T-cell (primary cell): ENCODE measurements around the gene CTDSPL. TPM values are rescaled to one million over a fixed set of nuclear protein-coding genes. Genes with fewer than 3 reads are reported as not detected.

ENCODE experiments used
- ATAC-seq, 4 experiments: fragments of 200-7000 bp in 3 of 4; fragments of 150-1000 bp in 1 of 4; cut with Tn5 transposase; replicated peaks in 1 of 4; 1 replicate in 3 of 4; 2 replicates in 1 of 4; pipeline ENCODE4 v1.10.0; 2021; ENCODE audit warnings: moderate library complexity in 3 of 4, mild to moderate bottlenecking in 2 of 4, moderate number of reproducible peaks in 1 of 4
- CTCF ChIA-PET, 2 donors: fragments of 300-600 bp; sonication (Branson Sonifier 250); formaldehyde crosslinking; loops; one replicate each; lab custom pipeline; 2022; ENCODE audit warnings: antibody characterized with exemption in 2 of 2; lab: Charles Lee
- POLR2A ChIA-PET, 2 donors: fragments of 300-600 bp; sonication (Branson Sonifier 250); formaldehyde crosslinking; loops; one replicate each; lab custom pipeline; 2022; ENCODE audit warnings: antibody characterized with exemption in 2 of 2; lab: Charles Lee
- DNase-seq, 35 experiments: peaks; one replicate each; pipeline versions ENCODE4 v3.0.0 to v3.0.0-alpha.2; 2013 to 2023
- H3K27ac ChIP-seq: one replicate; pipeline ENCODE4 v1.5.1; 2013; ENCODE audit warnings: low read length
- H3K27me3 ChIP-seq, 2 experiments: replicated peaks in 1 of 2; 1 replicate in 1 of 2; 2 replicates in 1 of 2; pipeline versions ENCODE4 v1.6.1 to v1.7.0; 2013; ENCODE audit warnings: low read length in 1 of 2, mixed read lengths in 1 of 2; ENCODE audit not compliant: control insufficient read depth in 2 of 2, insufficient read depth in 2 of 2; ENCODE audit errors: extremely low read depth in 1 of 2
- H3K36me3 ChIP-seq, 2 donors: 1 replicate in 1 of 2; 2 replicates in 1 of 2; pipeline versions ENCODE4 v1.6.1 to v1.7.0; 2013; ENCODE audit warnings: low read length in 1 of 2; ENCODE audit not compliant: control insufficient read depth in 2 of 2, insufficient read depth in 1 of 2; ENCODE audit errors: extremely low read depth in 1 of 2
- H3K4me1 ChIP-seq, 2 experiments: 1 replicate in 1 of 2; 2 replicates in 1 of 2; pipeline versions ENCODE4 v1.6.1 to v1.7.0; 2013; ENCODE audit warnings: low read length in 2 of 2, mixed read lengths in 1 of 2; ENCODE audit not compliant: insufficient read depth in 2 of 2, control insufficient read depth in 1 of 2; ENCODE audit errors: extremely low read depth in 1 of 2
- H3K4me3 ChIP-seq, 2 donors: 1 replicate in 1 of 2; 2 replicates in 1 of 2; pipeline versions ENCODE4 v1.5.1 to v1.7.0; 2013; ENCODE audit warnings: mild to moderate bottlenecking in 2 of 2, low read length in 1 of 2, moderate library complexity in 1 of 2; ENCODE audit not compliant: control insufficient read depth in 1 of 2; ENCODE audit errors: extremely low read depth in 1 of 2
- H3K9me3 ChIP-seq: 2 replicates; pipeline ENCODE4 v1.7.0; 2013
- H3K27ac Mint-ChIP-seq, 2 donors: one replicate each; pipeline ENCODE4 v1.8.0; 2020 to 2021; ENCODE audit warnings: mild to moderate bottlenecking in 2 of 2, mixed read lengths in 2 of 2
- H3K27me3 Mint-ChIP-seq, 2 donors: one replicate each; pipeline ENCODE4 v1.8.0; 2021 to 2022; ENCODE audit warnings: mixed read lengths in 2 of 2
- H3K36me3 Mint-ChIP-seq: one replicate; pipeline ENCODE4 v1.8.0; 2021; ENCODE audit warnings: mixed read lengths
- H3K4me1 Mint-ChIP-seq, 3 donors: one replicate each; pipeline ENCODE4 v1.8.0; 2020 to 2022; ENCODE audit warnings: mixed read lengths in 3 of 3, mild to moderate bottlenecking in 1 of 3
- H3K4me3 Mint-ChIP-seq, 3 donors: one replicate each; pipeline ENCODE4 v1.8.0; 2020 to 2022; ENCODE audit warnings: mild to moderate bottlenecking in 3 of 3, mixed read lengths in 3 of 3, moderate library complexity in 3 of 3
- H3K9me3 Mint-ChIP-seq, 3 donors: one replicate each; pipeline ENCODE4 v1.8.0; 2020 to 2022; ENCODE audit warnings: mixed read lengths in 3 of 3
- WGBS: methylation state at CpG from one replicate; pipeline ENCODE4 v1.1.5; 2013; ENCODE audit warnings: missing lambda C conversion rate; ENCODE audit not compliant: insufficient coverage; 5-methylcytosine and 5-hydroxymethylcytosine counted together
- total RNA-seq, 35 experiments: library from RNA in 6 of 35; stranded (reverse) in 6 of 35; fragments of 120-200 nt in 1 of 35; gene quantifications; one replicate each; pipeline versions ENCODE4 v1.2.1 to v1.2.4 and lab custom pipeline; 2013 to 2026

CTDSPL gene
- total RNA-seq, 5 donors from 2014 or later (not counting 1 experiment from before 2014, with no cell fraction given) = 0.54 to 2.5 (median 2.0) TPM

GRCh38 chr3:37993460-37993819 lies 131.8 kb downstream of the CTDSPL start:
- ATAC-seq (no peak), DNase-seq (no peak)
- Mint-ChIP-seq H3K27me3 (no peaks in the 10 kb centered on the region), H3K9me3 (no peaks in the 10 kb centered on the region), H3K4me1 (peaks cover 46 to 63% (median 47%) of the 10 kb centered on the region in 3 donors), H3K4me3 (peak overlapping the region; percentile 93), H3K36me3 (peaks cover 14% of the 10 kb centered on the region), H3K27ac (peak overlapping the region; percentile 94 to 98)
- H3K36me3 ChIP-seq = peaks cover 3 to 8% of the 10 kb centered on the region in 2 donors
- H3K4me1 ChIP-seq = peaks cover 28 to 46% of the 10 kb centered on the region in 2 experiments
- peak overlapping the region; percentile 80 for H3K27ac ChIP-seq
- H3K4me3 ChIP-seq = peak overlapping the region; percentile 61 to 88
- H3K9me3 ChIP-seq = no peaks in the 10 kb centered on the region
- WGBS = 86% methylated on average over 3 of the region's 6 CpGs
- ChIA-PET CTCF (no interaction called here), POLR2A (no interaction called here)
- H3K27me3 ChIP-seq = no peaks in the 10 kb centered on the region

GRCh38 chr3:37993820-37994638 lies 132.3 kb downstream of the CTDSPL start:
- POLR2A ChIA-PET = no interaction called here
- peak in 33 of 35 experiments; percentile 8 to 70 (median 34) for DNase-seq
- Mint-ChIP-seq H3K36me3 (peaks cover 14% of the 10 kb centered on the region), H3K27me3 (no peaks in the 10 kb centered on the region), H3K9me3 (no peaks in the 10 kb centered on the region), H3K27ac (peak overlapping the region; percentile 94 to 98), H3K4me1 (peaks cover 50 to 67% (median 51%) of the 10 kb centered on the region in 3 donors), H3K4me3 (peak overlapping the region; percentile 93)
- Histone ChIP-seq H3K27ac (peak overlapping the region; percentile 80), H3K36me3 (peaks cover 3 to 8% of the 10 kb centered on the region in 2 donors), H3K27me3 (no peaks in the 10 kb centered on the region), H3K9me3 (no peaks in the 10 kb centered on the region), H3K4me3 (peak overlapping the region; percentile 61 to 88), H3K4me1 (peaks cover 29 to 50% of the 10 kb centered on the region in 2 experiments)
- CTCF ChIA-PET = interaction anchor here in 1 of 2 donors (1.0 kb wide), 1 partner anchor 19 kb away, joined by 4 read pairs; no protein-coding TSS in a partner anchor
- ATAC-seq = peak; percentile 64 to 67 (median 66)
- whole genome bisulfite sequencing = 0% methylated on average over 37 of the region's 49 CpGs

- peaks cover 3 to 8% of the 10 kb centered on the region in 2 donors for H3K36me3 ChIP-seq
- H3K9me3 ChIP-seq = no peaks in the 10 kb centered on the region
- Mint-ChIP-seq H3K9me3 (no peaks in the 10 kb centered on the region), H3K27ac (peak overlapping the region; percentile 94 to 98), H3K4me3 (peak overlapping the region; percentile 93), H3K4me1 (peaks cover 55 to 67% (median 56%) of the 10 kb centered on the region in 3 donors), H3K36me3 (peaks cover 16% of the 10 kb centered on the region), H3K27me3 (no peaks in the 10 kb centered on the region)
- ChIA-PET POLR2A (no interaction called here), CTCF (interaction anchor here in 1 of 2 donors (1.0 kb wide), 1 partner anchor 20 kb away, joined by 4 read pairs; no protein-coding TSS in a partner anchor)
- peak overlapping the region; percentile 80 for H3K27ac ChIP-seq
- H3K4me3 ChIP-seq = peak overlapping the region; percentile 61 to 88
- no peaks in the 10 kb centered on the region for H3K27me3 ChIP-seq
- ATAC-seq (peak in 2 of 4 experiments; percentile 5), DNase-seq (no peak)
- WGBS = no CpG with 5 or more reads among the region's 2 CpGs
- peaks cover 29 to 55% of the 10 kb centered on the region in 2 experiments for H3K4me1 ChIP-seq
Observed at GRCh38 chr3:37994639-37994972, 132.9 kb downstream of the CTDSPL start.

GRCh38 chr3:37995652-37996641 lies 134.3 kb downstream of the CTDSPL start:
- 50% methylated on average over 6 of the region's 10 CpGs for WGBS
- ChIA-PET POLR2A (interaction anchor here in 1 of 2 donors (0.6 to 1.0 kb wide), 2 partner anchors 43 to 501 kb away, joined by 5 to 13 read pairs; partner anchors contain the start of gene DLEC1), CTCF (interaction anchor here (0.5 to 1.8 kb wide), 9 partner anchors 9 to 501 kb away, joined by 3 to 39 read pairs (median 4); partner anchors contain the start of genes ACAA1 (in 1 of the 2), DLEC1 (in 1 of the 2) and MYD88 (in 1 of the 2))
- Histone ChIP-seq H3K27ac (peak overlapping the region; percentile 85), H3K4me1 (peaks cover 29 to 55% of the 10 kb centered on the region in 2 experiments), H3K36me3 (peaks cover 10 to 14% of the 10 kb centered on the region in 2 donors), H3K4me3 (no peak overlapping the region), H3K9me3 (no peaks in the 10 kb centered on the region), H3K27me3 (no peaks in the 10 kb centered on the region)
- Mint-ChIP-seq H3K4me3 (peak overlapping the region; percentile 25 to 93 (median 93)), H3K27me3 (no peaks in the 10 kb centered on the region), H3K36me3 (peaks cover 24% of the 10 kb centered on the region), H3K9me3 (no peaks in the 10 kb centered on the region), H3K4me1 (peaks cover 57 to 69% (median 58%) of the 10 kb centered on the region in 3 donors), H3K27ac (peak overlapping the region; percentile 94 to 98)
- ATAC-seq (no peak), DNase-seq (peak in 9 of 35 experiments; percentile 12 to 42 (median 25))

- H3K27ac Mint-ChIP-seq = peak overlapping the region; percentile 94 to 98
- no peaks in the 10 kb centered on the region for H3K27me3 Mint-ChIP-seq
- ChIA-PET CTCF (interaction anchor here (0.5 to 1.8 kb wide), 13 partner anchors 8 to 783 kb away, joined by 3 to 39 read pairs (median 4); partner anchors contain the start of genes ACAA1 (in 1 of the 2), DLEC1 (in 1 of the 2) and MYD88 (in 1 of the 2)), POLR2A (interaction anchor here (0.6 to 1.0 kb wide), 3 partner anchors 42 to 500 kb away, joined by 5 to 13 read pairs (median 6); partner anchors contain the start of gene DLEC1 (in 1 of the 2))
- DNase-seq = peak; percentile 53 to 92 (median 74)
- WGBS = 60% methylated on average over 6 of the region's 7 CpGs
- ATAC-seq = peak; percentile 30 to 54 (median 48)
- H3K4me3 ChIP-seq = no peak overlapping the region
- no peaks in the 10 kb centered on the region for H3K27me3 ChIP-seq
- H3K36me3 Mint-ChIP-seq = peaks cover 24% of the 10 kb centered on the region
- H3K27ac ChIP-seq = peak overlapping the region; percentile 85
- peaks cover 29 to 55% of the 10 kb centered on the region in 2 experiments for H3K4me1 ChIP-seq
- peaks cover 57 to 69% (median 58%) of the 10 kb centered on the region in 3 donors for H3K4me1 Mint-ChIP-seq
- peak overlapping the region; percentile 25 to 93 (median 50) for H3K4me3 Mint-ChIP-seq
- H3K9me3 Mint-ChIP-seq = no peaks in the 10 kb centered on the region
- H3K9me3 ChIP-seq = no peaks in the 10 kb centered on the region
- H3K36me3 ChIP-seq = peaks cover 19 to 23% of the 10 kb centered on the region in 2 donors
Observed at GRCh38 chr3:37996785-37997301, 135.2 kb downstream of the CTDSPL start.
